Stimulated activated effector memory CD8-positive, alpha-beta T cell treated with anti-CD3 and anti-CD28 coated beads, Interleukin-12 subunit alpha, Interleukin-12 subunit beta, amount 100 ng/mL, for 72 hours (primary cell): Measurements from ENCODE around the gene COBL.

Source experiments
- ATAC-seq: fragments of 150-1000 bp; cut with Tn5 transposase; 2 replicates; pipeline ENCODE4 v1.10.0; 2021
- DNase-seq, 2 donors: peaks; one replicate each; pipeline ENCODE4 v3.0.0; 2021 to 2022; ENCODE audit warnings: low spot score in 2 of 2
- H3K27ac Mint-ChIP-seq: one replicate; pipeline ENCODE4 v1.8.0; 2022; ENCODE audit warnings: mild to moderate bottlenecking, mixed read lengths
- H3K36me3 Mint-ChIP-seq: one replicate; pipeline ENCODE4 v1.8.0; 2022; ENCODE audit warnings: mild to moderate bottlenecking, mixed read lengths
- H3K4me1 Mint-ChIP-seq: one replicate; pipeline ENCODE4 v1.8.0; 2022; ENCODE audit warnings: mixed read lengths
- H3K4me3 Mint-ChIP-seq: one replicate; pipeline ENCODE4 v1.8.0; 2022; ENCODE audit warnings: mild to moderate bottlenecking, mixed read lengths
- H3K9me3 Mint-ChIP-seq: one replicate; pipeline ENCODE4 v1.8.0; 2022; ENCODE audit warnings: mixed read lengths

Gene COBL

DNA sequence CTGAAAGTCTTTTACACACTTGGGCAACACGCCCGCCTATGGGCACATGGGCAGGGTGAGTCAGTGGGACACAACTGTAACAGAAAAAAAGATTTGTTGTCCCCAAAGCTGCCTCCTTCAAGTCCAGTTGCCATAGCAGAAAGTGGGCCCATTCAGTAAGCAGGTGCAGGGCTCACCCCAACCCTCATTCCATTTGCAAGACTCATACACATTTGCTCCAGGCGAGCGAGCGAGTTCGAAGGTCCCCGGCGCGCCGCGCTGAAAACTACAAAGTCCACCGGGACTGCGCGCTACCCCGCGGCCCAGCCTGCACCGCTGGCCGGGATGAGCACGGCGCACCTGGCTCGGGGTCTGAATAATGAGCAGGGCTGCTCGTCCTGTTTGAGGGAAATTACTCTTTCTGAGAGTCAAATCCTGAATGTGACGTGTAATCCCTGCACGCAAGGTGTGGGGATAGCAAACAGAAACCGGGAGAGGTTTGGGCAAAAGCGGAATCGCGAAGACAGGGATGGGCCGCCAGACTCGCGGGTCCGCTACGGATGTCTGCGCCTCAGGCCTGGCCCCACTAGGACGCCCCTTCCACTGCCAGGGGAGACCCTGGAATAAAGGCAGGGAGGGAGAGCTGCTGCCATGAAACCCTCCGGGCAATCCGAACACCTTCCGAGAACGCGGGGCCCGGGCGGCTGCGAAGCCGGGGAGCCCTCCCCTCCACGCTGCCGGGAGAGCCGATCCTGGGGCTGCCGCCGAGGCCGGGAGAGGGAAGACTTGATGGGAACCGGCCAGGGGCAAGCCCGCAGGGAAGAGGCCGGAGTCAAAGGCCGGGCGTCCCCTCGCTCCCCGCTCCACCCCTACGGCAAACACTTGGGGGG lies 982 bp downstream of the COBL start:
- Mint-ChIP-seq H3K27ac (no peak overlapping the region), H3K9me3 (no peaks in the 10 kb centered on the region), H3K4me1 (no peaks in the 10 kb centered on the region), H3K36me3 (no peaks in the 10 kb centered on the region), H3K4me3 (no peak overlapping the region)
- ATAC-seq (peak; percentile 5), DNase-seq (no peak)

DNA sequence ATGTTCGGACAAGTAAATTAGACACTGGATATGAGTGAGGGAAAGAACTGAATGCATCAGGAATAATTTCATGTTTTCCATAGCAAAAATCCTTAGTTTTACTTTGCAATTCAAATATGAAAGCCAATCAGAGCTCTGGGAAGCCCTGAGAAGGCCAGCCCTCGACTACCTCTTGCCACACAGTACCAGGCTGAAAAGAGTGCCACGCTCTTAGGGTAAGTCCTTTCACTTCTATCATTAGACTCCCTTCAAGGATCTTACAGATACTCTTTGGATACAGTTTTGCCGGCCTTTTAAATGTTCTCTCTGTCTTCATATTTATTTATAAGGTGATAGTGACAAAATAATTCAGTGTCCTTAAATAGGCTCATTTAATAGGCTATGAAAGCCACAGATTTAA lies 1.9 kb downstream of the COBL start:
- Mint-ChIP-seq H3K36me3 (no peaks in the 10 kb centered on the region), H3K4me1 (no peaks in the 10 kb centered on the region), H3K27ac (no peak overlapping the region), H3K4me3 (no peak overlapping the region), H3K9me3 (no peaks in the 10 kb centered on the region)
- ATAC-seq (no peak), DNase-seq (no peak)

DNA sequence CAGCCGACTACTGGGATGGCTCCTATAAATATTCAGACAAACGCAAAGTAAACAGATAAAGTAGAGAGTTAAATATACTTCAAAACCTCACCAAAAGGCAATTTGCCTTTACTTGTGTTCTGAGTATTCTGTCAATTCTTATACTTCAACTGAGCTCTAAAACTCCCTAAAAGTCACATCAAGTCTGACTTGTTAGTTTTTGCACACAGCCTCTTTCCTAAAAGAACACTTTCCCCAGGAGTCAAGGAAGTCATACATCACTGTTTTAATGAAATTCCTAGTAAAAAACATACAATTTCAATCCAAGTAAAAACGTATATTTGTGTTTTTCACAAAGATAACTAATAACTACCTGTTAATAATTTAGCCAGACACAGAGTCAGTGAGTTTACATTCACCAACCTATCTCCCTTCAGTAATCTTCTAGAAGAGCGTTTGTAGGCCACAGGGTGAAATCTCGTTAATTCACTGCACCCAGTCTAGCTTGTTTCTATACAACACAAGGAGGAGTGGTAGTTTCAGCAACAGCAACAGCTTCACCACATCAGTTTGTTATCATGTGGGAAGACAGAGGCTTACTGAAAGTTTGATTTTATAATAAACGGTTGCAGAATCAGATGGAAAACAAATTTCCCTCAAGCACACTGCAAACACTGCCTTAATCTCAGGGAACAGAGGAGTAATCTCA lies 2.7 kb downstream of the COBL start:
- Mint-ChIP-seq H3K27ac (no peak overlapping the region), H3K4me1 (no peaks in the 10 kb centered on the region), H3K4me3 (no peak overlapping the region), H3K9me3 (no peaks in the 10 kb centered on the region), H3K36me3 (no peaks in the 10 kb centered on the region)
- no peak for DNase-seq
- no peak for ATAC-seq

GRCh38 chr7:51312951-51313737 lies 3.5 kb downstream of the COBL start:
- Mint-ChIP-seq H3K4me1 (no peaks in the 10 kb centered on the region), H3K9me3 (no peaks in the 10 kb centered on the region), H3K36me3 (no peaks in the 10 kb centered on the region), H3K27ac (no peak overlapping the region), H3K4me3 (no peak overlapping the region)
- DNase-seq, result no peak
- ATAC-seq, result no peak

GRCh38 chr7:51311166-51311565 lies 5.4 kb downstream of the COBL start:
- H3K27ac Mint-ChIP-seq, result no peak overlapping the region
- no peaks in the 10 kb centered on the region for H3K4me1 Mint-ChIP-seq
- H3K9me3 Mint-ChIP-seq, result no peaks in the 10 kb centered on the region
- no peak overlapping the region for H3K4me3 Mint-ChIP-seq
- H3K36me3 Mint-ChIP-seq, result no peaks in the 10 kb centered on the region
- ATAC-seq (no peak), DNase-seq (no peak)

- no peaks in the 10 kb centered on the region for H3K36me3 Mint-ChIP-seq
- H3K27ac Mint-ChIP-seq, result no peak overlapping the region
- DNase-seq (no peak), ATAC-seq (no peak)
- no peak overlapping the region for H3K4me3 Mint-ChIP-seq
- H3K9me3 Mint-ChIP-seq, result no peaks in the 10 kb centered on the region
- no peaks in the 10 kb centered on the region for H3K4me1 Mint-ChIP-seq
Measured at GRCh38 chr7:51310131-51310583, 6.5 kb downstream of the COBL start.

DNA sequence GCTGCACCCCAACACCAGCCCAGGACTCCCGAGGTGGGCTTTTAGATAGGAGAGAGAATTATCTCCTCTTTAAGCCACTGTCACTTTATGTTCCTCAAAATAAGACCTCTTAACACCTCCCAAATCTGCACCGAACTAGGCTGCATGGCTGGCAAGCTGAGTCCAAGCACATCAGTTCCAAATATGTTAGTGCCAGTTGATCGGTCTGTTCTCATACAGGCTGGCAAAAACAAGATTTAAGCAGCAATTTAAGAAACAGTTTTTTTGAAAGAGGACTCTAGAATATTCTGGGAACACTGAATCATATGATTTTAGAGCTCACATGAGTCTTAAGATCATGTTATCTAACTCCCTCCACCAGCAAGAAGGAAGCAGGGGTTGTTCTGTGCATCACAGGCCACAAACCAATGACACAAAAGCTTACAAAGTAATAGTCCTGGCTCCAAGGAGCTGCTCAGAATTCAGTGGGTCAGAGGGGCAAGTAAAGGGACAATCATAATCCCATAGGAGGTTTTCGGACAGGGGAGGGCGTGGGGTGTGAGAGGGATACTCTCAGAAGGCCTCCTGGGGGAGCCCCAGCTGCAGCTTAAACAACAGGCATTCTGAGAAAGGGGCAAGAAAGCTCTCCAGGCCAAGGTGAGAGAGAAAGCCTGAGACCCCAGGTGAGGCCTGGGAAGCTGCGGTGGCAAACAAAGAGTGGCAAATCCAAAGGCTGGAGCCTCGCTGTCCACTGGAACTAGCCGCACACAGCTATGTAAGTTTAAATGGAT lies 7.1 kb downstream of the COBL start:
- ATAC-seq, result no peak

DNA sequence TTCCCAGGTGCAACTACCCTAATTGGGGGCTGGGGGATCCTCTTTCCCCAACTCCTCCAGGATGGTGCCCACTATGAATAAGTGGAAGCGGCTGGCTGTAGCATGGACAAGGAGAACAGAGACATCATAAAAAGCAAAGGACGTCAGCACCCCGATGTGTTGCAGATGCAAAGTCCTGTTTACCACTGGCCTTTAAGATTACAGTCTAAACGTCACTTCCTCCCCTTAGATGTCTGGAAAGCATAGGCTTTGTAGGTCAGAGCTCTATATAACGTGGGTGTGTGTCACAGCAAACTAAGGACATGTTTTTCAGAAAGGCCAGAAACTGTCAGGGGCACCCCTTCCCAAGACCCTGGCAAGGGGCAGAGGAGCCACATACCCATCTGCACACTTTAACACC lies 7.9 kb downstream of the COBL start:
- no peaks in the 10 kb centered on the region for H3K36me3 Mint-ChIP-seq
- DNase-seq (no peak), ATAC-seq (no peak)
- H3K9me3 Mint-ChIP-seq, result no peaks in the 10 kb centered on the region
- no peak overlapping the region for H3K4me3 Mint-ChIP-seq
- no peak overlapping the region for H3K27ac Mint-ChIP-seq
- H3K4me1 Mint-ChIP-seq, result no peaks in the 10 kb centered on the region

More for the DNA sequence above, 7.1 kb downstream of the COBL start:
- Mint-ChIP-seq H3K27ac (no peak overlapping the region), H3K9me3 (no peaks in the 10 kb centered on the region), H3K4me1 (no peaks in the 10 kb centered on the region), H3K4me3 (no peak overlapping the region), H3K36me3 (no peaks in the 10 kb centered on the region)
- no peak for DNase-seq

- H3K36me3 Mint-ChIP-seq, result no peaks in the 10 kb centered on the region
- no peak for ATAC-seq
- H3K4me3 Mint-ChIP-seq, result no peak overlapping the region
- no peaks in the 10 kb centered on the region for H3K4me1 Mint-ChIP-seq
- DNase-seq, result no peak
- no peak overlapping the region for H3K27ac Mint-ChIP-seq
- no peaks in the 10 kb centered on the region for H3K9me3 Mint-ChIP-seq
Measured at GRCh38 chr7:51308265-51308664, 8.3 kb downstream of the COBL start.

GRCh38 chr7:51307651-51308210 lies 8.9 kb downstream of the COBL start:
- ATAC-seq (no peak), DNase-seq (no peak)
- Mint-ChIP-seq H3K9me3 (no peaks in the 10 kb centered on the region), H3K4me3 (no peak overlapping the region), H3K4me1 (no peaks in the 10 kb centered on the region), H3K36me3 (no peaks in the 10 kb centered on the region), H3K27ac (no peak overlapping the region)

- Mint-ChIP-seq H3K9me3 (no peaks in the 10 kb centered on the region), H3K4me3 (no peak overlapping the region), H3K4me1 (no peaks in the 10 kb centered on the region), H3K27ac (no peak overlapping the region), H3K36me3 (no peaks in the 10 kb centered on the region)
- DNase-seq (no peak), ATAC-seq (no peak)
Measured at GRCh38 chr7:51306761-51307160, 9.8 kb downstream of the COBL start.

DNA sequence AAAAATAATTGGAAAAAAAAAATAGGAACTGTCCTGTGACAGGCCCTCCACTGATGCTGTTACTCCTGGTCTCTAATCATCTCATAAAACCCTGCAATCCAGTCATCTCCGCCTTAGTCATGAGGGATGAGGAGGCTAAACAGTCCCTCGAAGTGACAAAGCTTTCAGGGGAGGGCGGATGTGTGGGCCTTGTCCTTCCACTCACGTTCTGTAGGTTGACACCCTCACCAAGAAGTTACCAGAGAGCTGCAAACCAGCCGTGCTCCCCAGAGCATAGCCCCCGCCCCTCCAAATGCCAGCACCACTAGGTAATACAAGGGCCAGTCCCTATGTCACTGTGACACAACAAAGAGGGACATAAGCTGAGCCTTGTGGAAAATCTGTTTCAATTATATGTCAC lies 11.9 kb downstream of the COBL start:
- H3K4me1 Mint-ChIP-seq, result no peaks in the 10 kb centered on the region
- H3K27ac Mint-ChIP-seq, result no peak overlapping the region
- no peaks in the 10 kb centered on the region for H3K9me3 Mint-ChIP-seq
- no peak for ATAC-seq
- H3K4me3 Mint-ChIP-seq, result no peak overlapping the region
- H3K36me3 Mint-ChIP-seq, result no peaks in the 10 kb centered on the region
- peak in 1 of 2 donors; percentile 10 for DNase-seq

GRCh38 chr7:51303142-51303525 lies 13.5 kb downstream of the COBL start:
- no peak overlapping the region for H3K4me3 Mint-ChIP-seq
- no peak for ATAC-seq
- no peaks in the 10 kb centered on the region for H3K36me3 Mint-ChIP-seq
- peaks cover 2% of the 10 kb centered on the region for H3K9me3 Mint-ChIP-seq
- no peak overlapping the region for H3K27ac Mint-ChIP-seq
- no peaks in the 10 kb centered on the region for H3K4me1 Mint-ChIP-seq
- DNase-seq, result no peak

GRCh38 chr7:51301806-51302205 lies 14.8 kb downstream of the COBL start:
- H3K27ac Mint-ChIP-seq, result no peak overlapping the region
- H3K4me3 Mint-ChIP-seq, result no peak overlapping the region
- DNase-seq (peak in 1 of 2 donors; percentile 25), ATAC-seq (no peak)
- peaks cover 2% of the 10 kb centered on the region for H3K9me3 Mint-ChIP-seq
- no peaks in the 10 kb centered on the region for H3K4me1 Mint-ChIP-seq
- no peaks in the 10 kb centered on the region for H3K36me3 Mint-ChIP-seq
